HEK293 (cell line): Measurements from ENCODE around the gene NELL2.

Experiments
- OSR2 ChIP-seq: fragments of 450-650 bp; formaldehyde crosslinking; IDR thresholded peaks from 2 replicates; pipeline ENCODE4 v1.5.1; 2016; ENCODE audit warnings: missing biosample characterization, missing genetic modification characterization
- PRDM10 ChIP-seq: fragments of 450-650 bp; formaldehyde crosslinking; IDR thresholded peaks from 2 replicates; pipeline ENCODE4 v1.5.1; 2016; ENCODE audit warnings: missing biosample characterization, missing genetic modification characterization
- SALL2 ChIP-seq: fragments of 450-650 bp; formaldehyde crosslinking; IDR thresholded peaks from 2 replicates; pipeline ENCODE4 v1.5.0; 2017; ENCODE audit warnings: missing biosample characterization, mild to moderate bottlenecking, missing genetic modification characterization, borderline replicate concordance
- ZBTB44 ChIP-seq: fragments of 450-650 bp; IDR thresholded peaks from 2 replicates; pipeline ENCODE4 v1.5.1; 2018; ENCODE audit warnings: missing biosample characterization, mild to moderate bottlenecking, missing genetic modification characterization
- ZNF311 ChIP-seq: fragments of 450-650 bp; formaldehyde crosslinking; IDR thresholded peaks from 2 replicates; pipeline ENCODE4 v1.5.1; 2017; ENCODE audit warnings: missing biosample characterization, missing genetic modification characterization, borderline replicate concordance
- ZNF433 ChIP-seq: fragments of 450-650 bp; formaldehyde crosslinking; IDR thresholded peaks from 2 replicates; pipeline ENCODE4 v1.5.1; 2016; ENCODE audit warnings: missing biosample characterization, missing genetic modification characterization, low read depth
- ZNF513 ChIP-seq: fragments of 450-650 bp; IDR thresholded peaks from 2 replicates; pipeline ENCODE4 v1.5.1; 2018; ENCODE audit warnings: missing biosample characterization, missing genetic modification characterization
- ZNF558 ChIP-seq: fragments of 450-650 bp; formaldehyde crosslinking; IDR thresholded peaks from 2 replicates; pipeline ENCODE4 v1.5.1; 2016; ENCODE audit warnings: missing biosample characterization, missing genetic modification characterization
- ZNF585B ChIP-seq: fragments of 450-650 bp; formaldehyde crosslinking; IDR thresholded peaks from 2 replicates; pipeline ENCODE4 v1.5.1; 2016; ENCODE audit warnings: missing biosample characterization, missing genetic modification characterization
- ZNF596 ChIP-seq: fragments of 450-650 bp; IDR thresholded peaks from 2 replicates; pipeline ENCODE4 v1.5.0; 2018; ENCODE audit warnings: missing biosample characterization, mild to moderate bottlenecking, missing genetic modification characterization, moderate library complexity
- ZNF747 ChIP-seq: fragments of 450-650 bp; formaldehyde crosslinking; IDR thresholded peaks from 2 replicates; pipeline ENCODE4 v1.5.1; 2016; ENCODE audit warnings: missing biosample characterization, missing genetic modification characterization
- ZNF785 ChIP-seq: fragments of 450-650 bp; formaldehyde crosslinking; IDR thresholded peaks from 2 replicates; pipeline ENCODE4 v1.5.1; 2016; ENCODE audit warnings: missing biosample characterization, missing genetic modification characterization
- TF ChIP-seq, protein P1 (sequence below): fragments of 450-650 bp; formaldehyde crosslinking; IDR thresholded peaks from 2 replicates; pipeline ENCODE4 v1.5.1; 2016; ENCODE audit warnings: missing biosample characterization, missing genetic modification characterization
- TF ChIP-seq, protein P2 (sequence below): fragments of 450-650 bp; formaldehyde crosslinking; IDR thresholded peaks from 2 replicates; pipeline ENCODE4 v1.5.1; 2016; ENCODE audit warnings: missing biosample characterization, missing genetic modification characterization, borderline replicate concordance
- TF ChIP-seq, protein P3 (sequence below): fragments of 450-650 bp; formaldehyde crosslinking; IDR thresholded peaks from 2 replicates; pipeline ENCODE4 v1.5.1; 2016; ENCODE audit warnings: missing biosample characterization, missing genetic modification characterization
- TF ChIP-seq, protein P4 (sequence below): fragments of 450-650 bp; formaldehyde crosslinking; IDR thresholded peaks from 2 replicates; pipeline ENCODE4 v1.5.1; 2016; ENCODE audit warnings: missing biosample characterization, missing genetic modification characterization
- TF ChIP-seq, protein P5 (sequence below): fragments of 450-650 bp; formaldehyde crosslinking; IDR thresholded peaks from 2 replicates; pipeline ENCODE4 v1.5.1; 2016; ENCODE audit warnings: missing biosample characterization, missing genetic modification characterization

The NELL2 gene

DNA sequence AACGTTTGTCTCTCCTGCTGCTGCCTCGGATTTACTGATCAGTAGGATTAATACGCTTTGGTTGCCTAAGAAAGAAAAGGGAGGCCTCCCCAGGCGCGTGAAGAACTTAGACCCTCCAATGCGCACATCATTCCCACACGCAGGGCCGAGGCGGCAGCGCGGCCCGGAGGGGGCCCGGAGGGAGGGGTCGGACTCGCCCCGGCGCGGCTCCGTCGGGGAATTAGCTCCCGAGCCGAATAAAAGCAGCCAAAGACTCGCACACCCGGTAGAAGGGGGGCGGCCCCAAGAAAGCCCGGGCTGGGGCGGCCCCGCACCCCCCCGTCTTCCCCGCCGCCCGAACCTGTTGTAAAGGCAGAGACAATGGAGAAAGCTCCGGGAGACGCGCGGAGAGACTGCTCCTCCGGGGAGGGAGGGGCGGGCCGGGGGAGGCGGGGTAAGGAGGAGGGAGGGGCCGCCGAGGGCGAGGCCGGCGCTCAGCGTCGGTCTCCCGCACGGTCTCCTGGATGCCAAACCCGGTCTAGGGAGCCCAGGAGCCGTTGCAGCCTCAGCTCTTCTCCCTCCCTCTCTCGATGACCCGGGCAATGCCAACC is at the start of gene NELL2 (continued):
- TF ChIP-seq PRDM10 = peak; percentile 85
- TF ChIP-seq OSR2 = no peak
- TF ChIP-seq, protein P1, sequence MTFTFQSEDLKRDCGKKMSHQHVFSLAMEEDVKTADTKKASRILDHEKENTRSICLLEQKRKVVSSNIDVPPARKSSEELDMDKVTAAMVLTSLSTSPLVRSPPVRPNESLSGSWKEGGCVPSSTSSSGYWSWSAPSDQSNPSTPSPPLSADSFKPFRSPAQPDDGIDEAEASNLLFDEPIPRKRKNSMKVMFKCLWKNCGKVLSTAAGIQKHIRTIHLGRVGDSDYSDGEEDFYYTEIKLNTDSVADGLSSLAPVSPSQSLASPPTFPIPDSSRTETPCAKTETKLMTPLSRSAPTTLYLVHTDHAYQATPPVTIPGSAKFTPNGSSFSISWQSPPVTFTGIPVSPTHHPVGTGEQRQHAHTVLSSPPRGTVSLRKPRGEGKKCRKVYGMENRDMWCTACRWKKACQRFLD = no peak
- no peak for TF ChIP-seq ZNF513 (tag by site-specific recombination)
- TF ChIP-seq ZNF785 = no peak
- no peak for TF ChIP-seq ZBTB44
- TF ChIP-seq, protein P2, sequence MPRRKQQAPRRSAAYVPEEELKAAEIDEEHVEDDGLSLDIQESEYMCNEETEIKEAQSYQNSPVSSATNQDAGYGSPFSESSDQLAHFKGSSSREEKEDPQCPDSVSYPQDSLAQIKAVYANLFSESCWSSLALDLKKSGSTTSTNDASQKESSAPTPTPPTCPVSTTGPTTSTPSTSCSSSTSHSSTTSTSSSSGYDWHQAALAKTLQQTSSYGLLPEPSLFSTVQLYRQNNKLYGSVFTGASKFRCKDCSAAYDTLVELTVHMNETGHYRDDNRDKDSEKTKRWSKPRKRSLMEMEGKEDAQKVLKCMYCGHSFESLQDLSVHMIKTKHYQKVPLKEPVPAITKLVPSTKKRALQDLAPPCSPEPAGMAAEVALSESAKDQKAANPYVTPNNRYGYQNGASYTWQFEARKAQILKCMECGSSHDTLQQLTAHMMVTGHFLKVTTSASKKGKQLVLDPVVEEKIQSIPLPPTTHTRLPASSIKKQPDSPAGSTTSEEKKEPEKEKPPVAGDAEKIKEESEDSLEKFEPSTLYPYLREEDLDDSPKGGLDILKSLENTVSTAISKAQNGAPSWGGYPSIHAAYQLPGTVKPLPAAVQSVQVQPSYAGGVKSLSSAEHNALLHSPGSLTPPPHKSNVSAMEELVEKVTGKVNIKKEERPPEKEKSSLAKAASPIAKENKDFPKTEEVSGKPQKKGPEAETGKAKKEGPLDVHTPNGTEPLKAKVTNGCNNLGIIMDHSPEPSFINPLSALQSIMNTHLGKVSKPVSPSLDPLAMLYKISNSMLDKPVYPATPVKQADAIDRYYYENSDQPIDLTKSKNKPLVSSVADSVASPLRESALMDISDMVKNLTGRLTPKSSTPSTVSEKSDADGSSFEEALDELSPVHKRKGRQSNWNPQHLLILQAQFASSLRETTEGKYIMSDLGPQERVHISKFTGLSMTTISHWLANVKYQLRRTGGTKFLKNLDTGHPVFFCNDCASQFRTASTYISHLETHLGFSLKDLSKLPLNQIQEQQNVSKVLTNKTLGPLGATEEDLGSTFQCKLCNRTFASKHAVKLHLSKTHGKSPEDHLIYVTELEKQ (tag by site-specific recombination) = no peak
- no peak for TF ChIP-seq ZNF747 (tag by site-specific recombination)
- TF ChIP-seq, protein P3, sequence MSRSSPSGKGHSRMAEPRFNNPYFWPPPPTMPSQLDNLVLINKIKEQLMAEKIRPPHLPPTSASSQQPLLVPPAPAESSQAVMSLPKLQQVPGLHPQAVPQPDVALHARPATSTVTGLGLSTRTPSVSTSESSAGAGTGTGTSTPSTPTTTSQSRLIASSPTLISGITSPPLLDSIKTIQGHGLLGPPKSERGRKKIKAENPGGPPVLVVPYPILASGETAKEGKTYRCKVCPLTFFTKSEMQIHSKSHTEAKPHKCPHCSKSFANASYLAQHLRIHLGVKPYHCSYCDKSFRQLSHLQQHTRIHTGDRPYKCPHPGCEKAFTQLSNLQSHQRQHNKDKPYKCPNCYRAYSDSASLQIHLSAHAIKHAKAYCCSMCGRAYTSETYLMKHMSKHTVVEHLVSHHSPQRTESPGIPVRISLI = no peak
- no peak for TF ChIP-seq ZNF311 (tag by site-specific recombination)
- TF ChIP-seq ZNF433 (tag by site-specific recombination) = no peak
- TF ChIP-seq, protein P4, sequence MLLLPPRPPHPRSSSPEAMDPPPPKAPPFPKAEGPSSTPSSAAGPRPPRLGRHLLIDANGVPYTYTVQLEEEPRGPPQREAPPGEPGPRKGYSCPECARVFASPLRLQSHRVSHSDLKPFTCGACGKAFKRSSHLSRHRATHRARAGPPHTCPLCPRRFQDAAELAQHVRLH (tag by site-specific recombination) = no peak
- TF ChIP-seq ZNF596 (tag by site-specific recombination) = no peak
- no peak for TF ChIP-seq ZNF585B (tag by site-specific recombination)
- TF ChIP-seq, protein P5, sequence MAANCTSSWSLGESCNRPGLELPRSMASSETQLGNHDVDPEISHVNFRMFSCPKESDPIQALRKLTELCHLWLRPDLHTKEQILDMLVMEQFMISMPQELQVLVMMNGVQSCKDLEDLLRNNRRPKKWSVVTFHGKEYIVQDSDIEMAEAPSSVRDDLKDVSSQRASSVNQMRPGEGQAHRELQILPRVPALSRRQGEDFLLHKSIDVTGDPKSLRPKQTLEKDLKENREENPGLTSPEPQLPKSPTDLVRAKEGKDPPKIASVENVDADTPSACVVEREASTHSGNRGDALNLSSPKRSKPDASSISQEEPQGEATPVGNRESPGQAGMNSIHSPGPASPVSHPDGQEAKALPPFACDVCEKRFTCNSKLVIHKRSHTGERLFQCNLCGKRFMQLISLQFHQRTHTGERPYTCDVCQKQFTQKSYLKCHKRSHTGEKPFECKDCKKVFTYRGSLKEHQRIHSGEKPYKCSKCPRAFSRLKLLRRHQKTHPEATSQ (tag by site-specific recombination) = no peak
- TF ChIP-seq SALL2 (tag by site-specific recombination) = no peak
- TF ChIP-seq ZNF558 (tag by site-specific recombination) = no peak
- TF ChIP-seq, all 188 proteins: peak for 17
